ENCODE data around the gene ADGRL3.
"Not testable (repeated sequence)": the region's sequence is repeated elsewhere in the genome, so short reads cannot be mapped to it uniquely, and the experiment has no call there.

ADGRL3 gene

DNA sequence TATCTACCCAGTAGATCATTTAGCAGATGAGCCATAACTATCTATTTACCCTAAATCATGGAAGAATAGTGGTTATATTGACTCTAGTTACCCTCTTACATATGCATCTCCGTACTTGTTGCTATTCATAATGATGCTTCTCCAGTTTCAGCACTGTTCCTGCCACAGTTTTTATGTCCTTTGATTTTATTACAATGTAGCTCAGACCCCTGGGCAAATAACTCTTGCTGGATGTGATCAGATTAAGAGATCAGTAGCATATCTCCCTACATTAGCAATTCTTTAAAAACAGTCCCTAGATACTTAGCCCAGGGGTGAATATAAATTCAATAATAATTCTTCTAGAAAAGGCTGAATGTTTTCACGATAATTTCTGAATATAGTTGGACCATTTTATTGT, 696.5 kb downstream of the ADGRL3 start:
- no peak for DNase-seq (ENCODE audit: low read depth in 2 of 2)

DNA sequence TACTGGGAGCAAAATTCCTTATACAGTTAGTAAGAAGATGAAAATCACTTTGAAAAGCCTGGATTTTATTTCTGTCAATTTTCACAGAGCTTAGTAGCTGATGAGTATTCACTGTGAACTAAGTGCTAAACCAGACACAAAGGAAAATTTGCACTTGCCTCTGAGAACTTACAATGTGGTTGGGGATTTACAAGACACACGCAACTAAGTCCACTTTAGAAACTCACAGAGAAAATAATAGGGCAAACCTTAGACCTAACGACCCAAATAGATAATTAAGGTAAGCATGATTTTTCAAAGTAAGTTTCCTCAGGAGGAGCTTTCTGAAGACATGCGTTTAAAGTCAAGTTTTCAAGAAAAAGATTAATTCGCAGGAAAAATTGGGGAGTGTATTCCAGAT, 708.9 kb downstream of the ADGRL3 start:
- no peak for DNase-seq (ENCODE audit: low read depth in 2 of 2)

DNA sequence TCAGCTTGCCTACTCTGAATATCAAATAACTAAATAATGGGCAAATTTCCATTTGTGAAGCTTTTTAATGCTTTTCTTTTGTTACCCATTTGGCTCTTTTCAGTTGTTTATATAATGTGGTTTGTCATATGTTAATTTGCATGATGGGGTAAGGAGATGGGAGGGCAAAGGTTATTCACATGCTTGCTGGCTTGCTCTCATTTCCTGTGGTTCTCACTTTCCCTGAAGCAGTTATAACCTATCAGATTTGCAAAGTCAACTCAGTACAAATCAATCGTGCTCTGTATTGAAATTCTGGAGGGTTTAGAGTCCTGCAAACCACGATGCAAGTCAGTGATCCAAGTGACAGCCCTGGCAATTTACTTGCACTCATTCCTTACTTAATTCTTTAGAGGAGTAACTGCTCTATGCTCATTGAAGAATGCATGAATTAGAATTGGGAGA, 711.2 kb downstream of the ADGRL3 start:
- no peak for DNase-seq (ENCODE audit: low read depth in 2 of 2)

DNA sequence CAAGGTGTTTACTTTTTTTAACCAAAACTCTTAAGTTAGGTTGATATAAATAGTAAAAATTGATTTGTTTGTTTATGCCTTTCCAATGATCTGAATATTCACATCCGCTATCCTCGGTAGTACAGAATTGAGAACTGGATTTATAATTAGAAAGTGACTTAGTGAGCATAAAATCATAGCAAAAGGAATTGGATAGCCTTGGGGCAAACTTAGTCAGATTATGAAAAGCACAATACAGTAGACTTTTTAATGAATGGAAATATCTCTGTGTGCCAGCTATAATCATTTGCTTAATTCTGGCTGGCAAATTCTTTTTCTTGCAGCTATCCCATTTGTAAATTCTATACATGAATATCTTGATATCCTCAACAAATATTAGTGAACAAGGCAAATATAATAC, 713.5 kb downstream of the ADGRL3 start:
- no peak for DNase-seq (ENCODE audit: low read depth in 2 of 2)

DNA sequence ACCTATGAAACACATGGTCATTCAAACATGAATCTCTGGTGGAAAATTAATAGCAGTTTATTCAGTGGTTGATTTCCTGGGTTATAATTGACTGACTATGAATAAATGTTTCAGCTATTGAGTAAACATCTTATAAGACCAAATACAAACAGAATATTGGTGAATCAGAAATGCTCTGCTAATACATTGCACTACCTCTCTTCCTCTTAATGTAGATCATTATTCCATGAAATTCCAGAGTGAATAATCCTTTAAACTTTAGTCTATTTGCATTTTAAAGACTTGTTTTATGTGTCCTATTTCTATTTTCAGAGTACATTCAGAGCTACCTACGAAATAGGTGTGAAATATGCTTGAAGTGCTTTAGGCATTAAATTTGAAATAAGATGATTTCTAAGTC, 715.4 kb downstream of the ADGRL3 start:
- no peak for DNase-seq (ENCODE audit: low read depth in 2 of 2)

DNA sequence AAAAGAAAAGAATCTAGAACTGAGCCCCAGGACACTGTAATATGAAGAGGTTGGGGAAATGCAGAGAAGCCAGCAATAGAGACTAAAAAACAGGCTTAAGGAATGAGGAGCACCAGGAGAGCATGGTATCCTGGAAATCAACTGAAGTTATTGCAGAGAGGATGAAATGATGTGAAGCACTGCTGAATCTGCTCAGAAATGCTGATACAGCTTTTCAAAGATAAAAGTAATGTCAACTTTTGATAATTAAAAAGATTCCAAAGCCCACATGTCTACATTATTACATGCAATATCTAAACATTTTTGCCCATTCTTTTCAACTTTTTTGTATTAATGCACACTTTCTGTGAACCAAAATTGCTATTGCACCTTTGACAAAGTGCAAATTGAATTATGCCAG, 718.4 kb downstream of the ADGRL3 start:
- no peak for DNase-seq (ENCODE audit: low read depth in 2 of 2)

DNA sequence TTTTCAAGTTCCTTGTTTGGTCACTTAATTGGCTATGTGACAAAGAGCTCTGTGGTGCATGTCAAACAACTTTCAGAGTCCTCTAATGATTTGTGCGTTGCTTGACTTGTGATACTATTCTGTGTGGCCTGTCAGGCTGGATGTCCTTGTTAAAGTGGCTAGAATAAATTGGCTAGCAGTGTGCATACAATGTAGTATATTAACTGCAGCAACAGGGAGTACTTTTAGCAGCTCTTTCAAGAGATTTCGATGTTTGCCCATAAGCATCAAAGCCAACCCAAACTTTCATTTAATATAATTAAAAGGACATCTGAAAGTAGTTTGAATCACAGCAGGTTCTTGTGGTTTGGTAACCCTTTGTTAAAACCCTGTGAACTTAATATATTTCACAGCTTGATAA, 718.9 kb downstream of the ADGRL3 start:
- no peak for DNase-seq (ENCODE audit: low read depth in 2 of 2)

DNA sequence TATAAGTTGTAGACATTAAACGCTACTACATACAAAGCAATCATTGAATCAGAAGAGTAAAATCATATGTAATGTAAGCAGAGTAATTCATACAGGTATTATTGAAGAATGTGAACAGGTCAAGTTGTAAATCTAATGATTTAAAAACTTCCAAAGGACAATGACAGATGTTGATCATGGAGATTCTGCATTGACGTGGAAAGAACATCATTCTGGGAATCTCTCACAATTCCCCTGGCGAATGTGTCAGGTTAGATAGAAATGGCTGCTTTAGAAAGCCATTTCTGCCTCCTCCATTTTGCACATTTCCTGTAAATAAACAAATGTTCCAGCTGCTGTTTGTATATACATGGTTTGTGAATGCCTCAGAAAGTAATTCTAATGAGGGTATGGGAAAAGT, 719.4 kb downstream of the ADGRL3 start:
- DNase-seq (ENCODE audit: low read depth in 2 of 2) = no peak

DNA sequence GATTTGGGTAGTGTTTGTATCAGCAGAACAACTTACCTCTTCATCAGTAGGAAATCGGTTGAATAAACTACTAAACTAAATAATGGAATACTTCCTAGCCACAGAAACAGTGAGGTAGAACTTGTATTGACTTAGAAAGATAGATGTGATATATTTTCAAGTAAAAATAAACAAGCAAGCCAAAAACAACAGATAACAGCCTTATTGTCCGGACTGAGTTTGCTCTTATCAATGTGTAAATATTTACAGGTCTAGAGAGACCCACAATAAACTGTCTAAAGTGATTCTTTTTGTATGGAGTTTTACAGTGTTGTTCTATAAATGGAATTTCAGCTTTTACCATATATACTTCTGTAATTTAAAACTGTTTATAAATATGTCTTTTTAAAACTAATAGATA, 721.8 kb downstream of the ADGRL3 start:
- DNase-seq (ENCODE audit: low read depth in 2 of 2) = no peak

DNA sequence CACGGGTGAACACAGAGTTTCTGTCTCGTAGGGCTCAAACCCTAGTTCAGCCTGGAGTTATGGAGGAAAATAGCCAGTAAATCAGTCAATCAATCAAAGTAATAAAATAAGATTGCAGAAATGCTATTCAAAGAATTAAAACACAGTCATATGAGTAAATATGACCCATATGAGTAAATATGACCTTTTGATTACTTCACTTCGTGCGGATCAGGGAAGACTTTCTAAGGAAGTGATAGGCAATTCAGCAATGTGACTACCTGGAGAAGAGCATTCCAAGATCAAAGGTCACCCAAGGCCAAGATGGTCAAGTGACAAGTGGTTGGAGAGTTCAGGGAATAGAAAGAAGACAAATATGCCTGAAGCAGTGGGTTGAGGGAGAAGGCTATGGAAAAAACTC, 722.6 kb downstream of the ADGRL3 start:
- DNase-seq (ENCODE audit: low read depth in 2 of 2) = no peak

DNA sequence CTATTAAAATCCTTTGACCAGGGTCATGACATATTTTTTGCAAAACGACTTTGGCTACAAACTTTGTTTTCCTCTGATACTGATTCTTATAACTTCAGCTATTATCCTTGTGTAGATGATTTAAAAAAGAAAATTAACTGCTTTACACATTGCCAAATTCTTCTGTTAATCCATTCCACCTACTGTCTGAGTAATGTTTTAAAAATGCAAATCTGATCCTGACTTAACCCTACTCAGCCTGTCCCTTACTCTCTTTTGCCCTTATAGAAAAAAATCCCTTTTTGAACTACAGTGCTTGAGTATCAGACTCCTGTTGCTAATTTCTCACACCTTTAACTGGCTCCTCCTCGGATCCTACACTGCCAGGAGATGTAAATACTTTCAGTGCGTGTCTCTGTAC, 723.1 kb downstream of the ADGRL3 start:
- no peak for DNase-seq (ENCODE audit: low read depth in 2 of 2)

DNA sequence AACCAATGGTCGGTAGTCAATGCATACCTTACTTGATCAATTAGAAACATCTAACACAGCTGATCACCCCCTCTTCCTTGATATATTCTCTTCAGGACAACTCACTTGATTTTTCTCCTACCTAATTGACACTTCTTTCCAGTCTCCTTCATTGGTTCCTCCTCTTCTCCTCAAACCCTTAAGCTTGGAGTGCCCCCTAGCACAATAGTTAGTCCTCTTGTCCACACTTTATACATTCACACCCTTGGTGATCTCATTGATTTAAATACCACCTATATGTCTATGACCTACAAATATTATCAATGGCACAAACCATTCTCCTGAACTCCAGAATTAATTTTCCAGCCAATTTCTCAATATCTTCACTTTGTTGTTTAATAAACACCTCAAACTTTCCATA, 724.0 kb downstream of the ADGRL3 start:
- no peak for DNase-seq (ENCODE audit: low read depth in 2 of 2)

DNA sequence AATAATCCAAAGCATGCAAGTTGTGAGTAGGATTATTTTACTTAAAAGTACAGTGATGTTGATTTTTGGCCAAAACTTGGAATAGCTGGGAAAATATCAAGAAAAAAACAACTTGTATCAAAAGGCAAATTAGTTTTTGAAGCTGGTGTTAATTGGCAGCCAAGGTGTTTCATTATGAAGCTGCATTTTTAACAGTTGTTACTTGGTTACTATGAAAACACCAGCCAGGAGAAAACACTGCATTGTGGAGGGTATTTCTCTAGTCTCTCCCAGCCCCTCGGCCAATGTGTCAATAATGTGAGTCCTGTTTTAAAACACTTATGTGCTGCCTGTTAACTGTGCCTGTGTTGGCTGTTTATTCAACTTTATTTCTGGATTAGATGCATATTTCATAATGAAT, 733.4 kb downstream of the ADGRL3 start:
- no peak for DNase-seq (ENCODE audit: low read depth in 2 of 2)

DNA sequence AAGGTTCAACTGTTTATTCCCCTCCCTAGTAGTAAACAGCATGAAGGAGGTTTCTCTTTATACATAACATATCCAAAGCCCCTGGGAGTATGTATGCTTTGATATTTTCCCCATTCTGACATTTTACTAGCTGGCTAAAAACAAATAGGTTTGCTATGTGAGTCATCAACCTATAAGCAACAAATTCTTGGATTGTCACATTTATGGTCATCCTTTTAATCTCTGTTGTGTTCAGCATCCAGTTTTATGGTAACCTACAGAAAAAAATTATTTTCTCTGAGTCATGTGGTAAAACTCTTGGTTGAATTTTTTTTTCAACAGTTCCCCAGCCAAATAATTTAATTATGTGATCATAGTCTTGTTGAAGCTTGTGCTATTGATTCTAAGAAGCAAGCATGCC, 734.1 kb downstream of the ADGRL3 start:
- no peak for DNase-seq (ENCODE audit: low read depth in 2 of 2)

DNA sequence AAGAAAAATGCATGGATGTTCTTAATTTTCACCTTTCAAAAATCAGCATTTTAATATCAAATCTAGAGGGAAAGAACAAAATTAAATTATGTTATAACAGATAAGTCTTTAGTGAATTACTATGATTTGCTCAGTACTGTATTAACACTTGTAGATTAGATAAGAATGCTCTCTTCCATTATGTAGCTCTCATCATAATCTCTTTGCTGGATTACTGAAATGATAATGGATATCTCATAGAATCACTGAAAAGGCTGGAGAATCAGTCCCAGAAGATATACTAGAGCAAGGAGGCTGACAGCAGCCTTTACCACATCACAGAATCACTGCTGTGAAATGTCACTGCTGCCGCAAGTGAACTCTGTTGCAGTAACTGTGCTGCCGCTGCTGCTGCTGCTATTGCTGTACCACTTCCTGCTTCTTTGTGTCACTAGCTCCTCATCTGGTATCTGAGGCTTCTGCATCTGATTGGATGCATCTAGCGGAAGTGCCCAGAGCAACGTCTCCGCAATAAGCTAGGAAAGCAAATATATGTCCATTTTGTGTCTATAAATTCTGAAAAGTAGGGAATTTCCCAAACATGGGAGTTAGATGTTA, 738.2 kb downstream of the ADGRL3 start:
- DNase-seq (ENCODE audit: low read depth in 2 of 2) = no peak

DNA sequence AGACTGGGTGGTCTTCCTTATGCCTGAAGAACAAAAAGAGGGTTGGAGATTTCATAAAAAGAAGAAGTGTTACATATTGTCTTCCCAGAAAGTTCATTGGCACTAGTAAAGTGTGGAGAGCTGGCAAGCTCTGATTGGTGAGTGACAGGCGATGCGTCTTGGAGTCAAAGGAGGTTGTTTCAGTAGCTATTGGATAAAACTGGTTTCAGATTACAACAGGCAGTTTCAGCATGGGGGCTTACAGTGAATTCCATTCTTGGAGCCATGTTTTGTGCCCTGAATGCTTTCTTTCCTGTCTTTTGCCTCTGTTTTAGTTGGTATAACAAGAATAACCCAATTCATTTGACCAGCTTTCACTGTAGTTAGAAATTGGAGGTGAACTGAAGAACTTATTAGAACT, 750.5 kb downstream of the ADGRL3 start:
- DNase-seq (ENCODE audit: low read depth in 2 of 2) = no peak

DNA sequence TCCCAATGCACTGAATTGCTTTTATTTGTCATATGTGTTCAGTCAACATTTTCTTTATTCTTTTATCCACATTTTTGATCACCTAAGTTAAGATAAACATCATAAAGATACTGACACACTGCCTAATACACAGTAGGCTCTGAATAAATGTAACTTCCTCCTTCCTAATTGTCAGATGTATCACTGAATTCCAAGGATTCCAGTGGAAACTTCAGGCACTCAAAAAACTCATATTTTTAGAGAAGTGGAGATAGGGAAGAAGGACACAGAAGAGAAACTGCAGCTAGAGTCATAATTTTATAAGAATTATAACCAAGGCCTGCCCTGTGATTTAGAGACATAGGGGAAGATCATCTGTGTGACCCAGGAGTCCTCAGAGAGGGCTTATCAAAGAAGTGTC, 753.3 kb downstream of the ADGRL3 start:
- no peak for DNase-seq (ENCODE audit: low read depth in 2 of 2)

DNA sequence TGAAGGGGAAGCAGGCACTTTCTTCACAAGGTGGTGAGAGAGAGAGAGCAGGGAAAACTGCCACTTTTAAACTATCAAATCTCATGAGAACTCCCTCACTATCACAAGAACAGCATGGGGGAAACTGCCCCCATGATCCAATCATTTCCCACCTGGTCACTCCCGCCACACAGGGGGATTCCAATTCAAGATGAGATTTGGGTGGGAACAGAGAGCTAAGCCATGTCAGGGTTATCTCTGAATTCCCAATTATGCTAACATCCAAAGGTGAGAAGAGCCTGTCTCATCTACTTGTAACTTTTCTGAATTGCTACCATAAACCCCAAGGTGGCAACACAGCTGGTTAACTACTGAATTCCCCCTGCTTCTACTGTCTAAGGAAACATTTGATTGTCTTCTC, 758.5 kb downstream of the ADGRL3 start:
- no peak for DNase-seq (ENCODE audit: low read depth in 2 of 2)

DNA sequence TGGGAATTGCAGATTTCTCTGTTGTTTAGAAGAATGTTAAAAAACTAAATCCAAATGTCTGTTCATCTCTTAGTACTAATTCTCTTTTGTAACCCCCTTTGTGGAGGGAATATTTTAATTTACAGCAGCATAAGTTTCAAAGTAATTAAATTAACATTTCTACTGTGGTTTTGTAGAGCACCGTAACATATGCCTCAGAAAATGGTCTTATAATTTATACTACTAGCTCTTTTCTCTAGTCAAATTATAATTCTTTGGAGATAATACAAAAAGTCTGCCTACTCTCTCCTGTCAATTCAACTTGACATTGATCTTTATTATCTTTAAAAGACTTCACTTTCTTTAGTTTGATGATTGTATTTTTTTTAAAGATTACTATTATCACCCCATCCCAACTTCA, 759.0 kb downstream of the ADGRL3 start:
- no peak for DNase-seq (ENCODE audit: low read depth in 2 of 2)

DNA sequence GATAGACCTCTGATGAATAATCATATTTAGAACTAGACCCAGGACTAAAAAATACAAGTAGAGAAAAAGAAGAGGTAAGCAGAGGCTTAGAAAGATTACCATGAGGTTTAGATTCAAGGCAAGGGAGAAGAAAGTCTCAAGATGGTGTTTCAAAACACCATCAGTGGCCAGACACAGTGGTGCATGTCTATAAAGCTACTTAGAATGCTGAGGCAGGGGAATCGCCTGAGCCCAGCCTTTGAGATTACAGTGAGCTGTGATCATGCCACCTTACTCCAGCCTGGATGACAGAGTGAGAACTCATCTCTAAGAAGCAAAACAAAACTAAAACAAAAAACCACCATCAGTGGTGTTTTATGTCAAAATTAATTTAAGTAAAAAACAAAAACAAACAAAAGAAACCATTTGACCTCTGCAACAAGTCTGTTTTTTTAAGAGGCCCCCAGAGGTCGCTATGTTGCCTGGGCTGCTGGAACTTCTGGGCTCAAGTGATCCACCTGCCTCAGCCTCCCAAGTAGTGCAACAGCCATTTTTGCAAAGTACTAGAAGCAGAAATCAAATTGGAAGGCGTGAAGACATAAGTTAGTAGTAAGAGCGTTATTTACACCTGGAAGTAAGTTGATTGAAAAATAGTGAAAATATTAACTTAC, 784.3 kb downstream of the ADGRL3 start:
- no peak for DNase-seq (ENCODE audit: low read depth in 2 of 2)

DNA sequence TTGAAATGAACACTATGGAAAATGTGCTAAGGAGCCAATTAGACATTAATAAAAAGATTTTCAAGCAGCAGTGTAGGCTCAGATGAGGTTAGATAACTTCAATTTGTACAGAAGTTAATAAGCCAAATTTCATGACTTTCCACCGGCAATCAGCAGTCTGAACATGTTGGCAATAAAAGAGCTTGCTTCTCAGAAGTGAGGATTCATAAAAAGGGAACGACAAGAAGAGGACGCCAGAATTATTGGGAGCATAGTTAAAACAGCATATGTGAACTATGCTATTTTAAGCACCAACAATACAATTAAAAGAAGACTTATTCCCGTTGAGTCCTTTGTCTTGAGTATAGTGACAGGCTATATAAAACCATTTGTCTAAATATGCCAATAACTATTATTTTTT, 785.3 kb downstream of the ADGRL3 start:
- DNase-seq (ENCODE audit: low read depth in 2 of 2) = no peak

DNA sequence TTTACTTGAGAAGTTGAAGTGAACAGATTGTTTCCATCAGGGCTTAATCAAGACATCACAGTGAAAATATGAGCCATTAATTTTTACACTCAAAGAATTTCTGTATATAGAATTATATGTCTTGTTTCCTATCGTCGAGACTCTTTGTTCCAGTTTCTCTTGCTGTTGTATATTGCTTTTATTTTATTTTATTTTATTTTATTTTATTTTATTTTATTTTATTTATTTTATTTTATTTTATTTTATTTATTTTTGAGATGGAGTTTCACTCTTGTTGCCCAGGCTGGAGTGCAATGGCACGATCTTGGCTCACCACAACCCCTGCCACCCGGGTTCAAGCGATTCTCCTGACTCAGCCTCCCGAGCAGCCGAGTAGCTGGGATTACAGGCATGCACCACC, 786.8 kb downstream of the ADGRL3 start:
- not testable (repeated sequence) for DNase-seq (ENCODE audit: low read depth in 2 of 2)

DNA sequence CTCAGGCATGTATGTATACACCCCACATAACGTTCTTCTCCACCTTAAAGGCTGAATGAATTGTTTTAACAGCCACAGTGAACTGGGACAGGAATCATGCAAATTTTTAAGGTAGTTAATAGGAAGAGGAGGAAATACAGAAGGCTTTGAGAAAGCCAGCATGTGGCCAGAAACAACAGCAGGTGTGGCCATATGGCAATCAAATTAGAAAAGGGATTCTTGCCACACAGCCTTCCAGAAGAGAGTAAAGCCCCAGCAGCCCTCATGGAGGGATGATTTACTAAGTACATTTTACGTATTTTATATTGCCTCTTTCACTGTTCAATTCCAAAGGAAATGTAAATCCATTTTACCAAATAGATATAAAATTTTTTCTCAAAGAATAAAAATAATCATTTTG, 792.2 kb downstream of the ADGRL3 start:
- no peak for DNase-seq (ENCODE audit: low read depth in 2 of 2)

DNA sequence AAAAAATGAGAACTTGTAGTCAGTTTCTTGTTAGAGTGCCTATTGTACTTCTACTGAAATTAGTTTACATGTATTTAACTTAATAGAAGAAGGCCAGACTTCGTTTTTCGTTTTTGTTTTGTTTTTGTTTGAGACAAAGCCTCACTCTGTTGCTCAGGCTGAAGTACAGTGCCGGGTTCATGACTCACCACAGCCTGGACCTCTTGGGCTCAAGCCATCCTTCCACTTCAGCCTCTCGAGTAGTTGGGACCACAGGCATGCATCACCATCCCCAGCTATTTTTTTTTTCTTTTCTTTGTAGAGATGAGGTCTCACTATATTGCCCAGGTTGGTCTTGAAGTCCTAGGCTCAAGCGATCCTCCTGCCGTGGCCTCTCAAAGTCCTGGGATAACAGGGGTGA, 793.9 kb downstream of the ADGRL3 start:
- DNase-seq (ENCODE audit: low read depth in 2 of 2) = no peak
